Measurements from ENCODE around the gene KCNB1.

Gene KCNB1

GRCh38 chr20:49505518-49505917 lies 23.1 kb upstream of the KCNB1 start:
- no peak overlapping the region for H3K4me3 ChIP-seq (ENCODE audit: low read depth, low read length)
- no peak for DNase-seq (ENCODE audit: low read depth)

- no peak for DNase-seq (ENCODE audit: low read depth)
- H3K4me3 ChIP-seq (ENCODE audit: low read depth, low read length), result no peak overlapping the region
Measured at GRCh38 chr20:49503176-49503575, 20.7 kb upstream of the KCNB1 start.

GRCh38 chr20:49501917-49502316 lies 19.4 kb upstream of the KCNB1 start:
- no peak for DNase-seq (ENCODE audit: low read depth)
- no peak overlapping the region for H3K4me3 ChIP-seq (ENCODE audit: low read depth, low read length)

GRCh38 chr20:49497398-49497669 lies 14.9 kb upstream of the KCNB1 start:
- H3K4me3 ChIP-seq (ENCODE audit: low read depth, low read length), result no peak overlapping the region
- DNase-seq (ENCODE audit: low read depth), result no peak

- no peak overlapping the region for H3K4me3 ChIP-seq (ENCODE audit: low read depth, low read length)
- DNase-seq (ENCODE audit: low read depth), result no peak
Measured at GRCh38 chr20:49496553-49497397, 14.3 kb upstream of the KCNB1 start.

- no peak overlapping the region for H3K4me3 ChIP-seq (ENCODE audit: low read depth, low read length)
- DNase-seq (ENCODE audit: low read depth), result no peak
Measured at GRCh38 chr20:49496043-49496442, 13.6 kb upstream of the KCNB1 start.

GRCh38 chr20:49490689-49491088 lies 8.2 kb upstream of the KCNB1 start:
- H3K4me3 ChIP-seq (ENCODE audit: low read depth, low read length), result no peak overlapping the region
- no peak for DNase-seq (ENCODE audit: low read depth)

GRCh38 chr20:49489688-49490087 lies 7.2 kb upstream of the KCNB1 start:
- H3K4me3 ChIP-seq (ENCODE audit: low read depth, low read length), result no peak overlapping the region
- DNase-seq (ENCODE audit: low read depth), result no peak

- DNase-seq (ENCODE audit: low read depth), result no peak
- H3K4me3 ChIP-seq (ENCODE audit: low read depth, low read length), result no peak overlapping the region
Measured at GRCh38 chr20:49486064-49486463, 3.6 kb upstream of the KCNB1 start.

- DNase-seq (ENCODE audit: low read depth), result no peak
Measured at GRCh38 chr20:49485563-49485962, 3.1 kb upstream of the KCNB1 start.

GRCh38 chr20:49484180-49485140 lies 2.0 kb upstream of the KCNB1 start:
- DNase-seq (ENCODE audit: low read depth), result no peak

More at GRCh38 chr20:49485563-49485962, 3.1 kb upstream of the KCNB1 start:
- H3K4me3 ChIP-seq (ENCODE audit: low read depth, low read length), result no peak overlapping the region

GRCh38 chr20:49483696-49484123 lies 1.2 kb upstream of the KCNB1 start:
- peak overlapping the region; percentile 30 for H3K4me3 ChIP-seq (ENCODE audit: low read depth, low read length)
- no peak for DNase-seq (ENCODE audit: low read depth)

More at GRCh38 chr20:49484180-49485140, 2.0 kb upstream of the KCNB1 start:
- peak overlapping the region; percentile 43 for H3K4me3 ChIP-seq (ENCODE audit: low read depth, low read length)

GRCh38 chr20:49483018-49483695 lies 689 bp upstream of the KCNB1 start:
- DNase-seq (ENCODE audit: low read depth), result no peak
- H3K4me3 ChIP-seq (ENCODE audit: low read depth, low read length), result peak overlapping the region; percentile 30

GRCh38 chr20:49482173-49482572 lies 295 bp downstream of the KCNB1 start:
- DNase-seq (ENCODE audit: low read depth), result no peak
- no peak overlapping the region for H3K4me3 ChIP-seq (ENCODE audit: low read depth, low read length)

GRCh38 chr20:49481116-49481515 lies 1.4 kb downstream of the KCNB1 start:
- no peak overlapping the region for H3K4me3 ChIP-seq (ENCODE audit: low read depth, low read length)
- no peak for DNase-seq (ENCODE audit: low read depth)

GRCh38 chr20:49480236-49480635 lies 2.2 kb downstream of the KCNB1 start:
- no peak overlapping the region for H3K4me3 ChIP-seq (ENCODE audit: low read depth, low read length)
- DNase-seq (ENCODE audit: low read depth), result no peak

- DNase-seq (ENCODE audit: low read depth), result no peak
- no peak overlapping the region for H3K4me3 ChIP-seq (ENCODE audit: low read depth, low read length)
Measured at GRCh38 chr20:49479785-49480184, 2.7 kb downstream of the KCNB1 start.

- no peak for DNase-seq (ENCODE audit: low read depth)
- H3K4me3 ChIP-seq (ENCODE audit: low read depth, low read length), result no peak overlapping the region
Measured at GRCh38 chr20:49478754-49479689, 3.4 kb downstream of the KCNB1 start.

- no peak overlapping the region for H3K4me3 ChIP-seq (ENCODE audit: low read depth, low read length)
- DNase-seq (ENCODE audit: low read depth), result no peak
Measured at GRCh38 chr20:49478266-49478665, 4.2 kb downstream of the KCNB1 start.

Data from skeletal muscle cell (primary cell).